Astrocyte of the cerebellum (primary cell): ENCODE results near the gene BHLHE40.
A peak's percentile ranks its signal among the peaks of the same experiment; 100 is the strongest.

Source experiments
- DNase-seq: peaks from one replicate; pipeline ENCODE4 v3.0.0-alpha.2; 2011; ENCODE audit warnings: low read depth
- H3K4me3 ChIP-seq: 2 replicates; pipeline ENCODE4 v1.5.1; 2011; ENCODE audit warnings: mild to moderate bottlenecking, low read depth, low read length, moderate library complexity
- CTCF ChIP-seq: IDR thresholded peaks from 2 replicates; pipeline ENCODE4 v1.5.1; 2012; ENCODE audit warnings: low read length, low read depth, moderate library complexity, mild to moderate bottlenecking; ENCODE audit errors: missing control alignments
- in situ Hi-C: cut with HindIII; loops from 2 replicates; pipeline ENCODE4 v1.10.0; 2017; ENCODE audit warnings: low sequenced_read_pairs

BHLHE40 gene

GRCh38 chr3:5011555-5012256 lies 32.5 kb downstream of the BHLHE40 start:
- no peak for DNase-seq
- no peak overlapping the region for H3K4me3 ChIP-seq
- TF ChIP-seq CTCF = no peak
- in situ Hi-C loops = no loop called here

GRCh38 chr3:5012367-5012766 lies 33.1 kb downstream of the BHLHE40 start:
- no peak for DNase-seq
- H3K4me3 ChIP-seq = no peak overlapping the region
- in situ Hi-C loops = no loop called here
- TF ChIP-seq CTCF = no peak

GRCh38 chr3:5013021-5013906 lies 34.0 kb downstream of the BHLHE40 start:
- DNase-seq = no peak
- in situ Hi-C loops = no loop called here
- H3K4me3 ChIP-seq = no peak overlapping the region
- no peak for TF ChIP-seq CTCF

- no peak for TF ChIP-seq CTCF
- H3K4me3 ChIP-seq = no peak overlapping the region
- in situ Hi-C loops = no loop called here
- peak; percentile 97 for DNase-seq
Observed at GRCh38 chr3:5014391-5014790, 35.2 kb downstream of the BHLHE40 start.

GRCh38 chr3:5015056-5015455 lies 35.8 kb downstream of the BHLHE40 start:
- DNase-seq = no peak
- no peak for TF ChIP-seq CTCF
- in situ Hi-C loops = no loop called here
- H3K4me3 ChIP-seq = no peak overlapping the region

GRCh38 chr3:5016211-5017161 lies 37.2 kb downstream of the BHLHE40 start:
- DNase-seq = no peak
- in situ Hi-C loops = no loop called here
- no peak for TF ChIP-seq CTCF
- no peak overlapping the region for H3K4me3 ChIP-seq
